Stimulated activated CD4-positive, alpha-beta T cell treated with anti-CD3 and anti-CD28 coated beads, Interleukin-4, amount 100 ng/mL, for 48 hours (primary cell): ENCODE results near the gene MVD.

ENCODE experiments used
- DNase-seq, 2 donors: peaks; one replicate each; pipeline ENCODE4 v3.0.0-alpha.2; 2020; ENCODE audit warnings: low read depth in 2 of 2

Gene MVD

DNA sequence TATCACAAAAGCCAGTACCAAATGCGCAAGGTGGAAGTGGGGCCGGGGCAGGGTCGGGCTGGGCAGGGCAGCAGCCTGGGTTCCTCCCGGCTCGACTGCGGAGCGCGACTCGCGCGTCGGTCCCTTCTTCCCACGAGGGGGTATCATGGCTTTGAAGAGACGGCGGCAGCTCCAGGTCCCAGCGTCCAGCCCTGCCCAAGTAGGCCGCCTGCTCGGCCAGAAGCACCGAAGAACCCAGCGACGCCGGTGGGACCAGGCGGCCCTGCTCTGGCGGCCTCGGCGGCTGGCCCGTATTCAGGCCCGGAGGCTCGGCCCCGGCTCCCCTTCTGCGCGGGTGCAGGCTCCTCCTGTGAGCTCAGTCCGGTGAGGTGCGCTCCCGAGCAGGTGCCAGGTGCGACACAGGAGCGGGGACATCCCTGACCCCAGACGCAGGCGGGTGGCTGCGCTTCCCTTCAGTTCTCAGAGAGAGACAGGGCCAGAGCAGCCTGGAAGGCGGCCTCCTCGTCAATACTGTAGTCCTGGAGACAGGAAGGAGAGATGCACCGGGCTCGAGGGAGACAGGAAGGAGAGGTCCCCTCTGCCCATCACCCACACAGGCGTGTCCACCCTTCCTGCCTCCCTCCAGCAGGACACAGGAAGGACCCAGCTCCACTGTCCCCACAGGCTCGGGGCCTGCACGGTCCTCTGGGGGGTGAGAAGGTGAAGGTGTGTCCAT lies 34.4 kb upstream of the MVD start:
- no peak for DNase-seq

DNA sequence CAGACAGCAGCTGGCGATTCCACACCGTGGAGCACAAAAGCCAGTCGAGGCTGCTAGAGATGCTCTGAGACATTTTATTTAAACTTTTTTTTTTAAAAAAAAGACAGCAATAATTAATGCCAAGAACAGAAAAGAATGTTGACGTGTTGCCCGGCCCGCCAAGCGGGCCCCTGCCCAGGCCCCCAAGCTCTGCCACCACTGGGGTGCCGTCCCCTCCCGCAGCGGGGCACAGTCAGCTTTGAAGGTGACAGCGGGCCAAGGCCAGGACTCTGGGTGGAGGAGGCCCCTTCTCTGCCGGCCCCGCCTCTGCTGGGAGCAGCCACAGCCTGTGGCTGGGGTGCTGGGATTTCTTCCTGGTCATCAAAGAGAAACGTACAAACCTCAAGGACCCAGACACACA lies 33.5 kb upstream of the MVD start:
- DNase-seq, result no peak

DNA sequence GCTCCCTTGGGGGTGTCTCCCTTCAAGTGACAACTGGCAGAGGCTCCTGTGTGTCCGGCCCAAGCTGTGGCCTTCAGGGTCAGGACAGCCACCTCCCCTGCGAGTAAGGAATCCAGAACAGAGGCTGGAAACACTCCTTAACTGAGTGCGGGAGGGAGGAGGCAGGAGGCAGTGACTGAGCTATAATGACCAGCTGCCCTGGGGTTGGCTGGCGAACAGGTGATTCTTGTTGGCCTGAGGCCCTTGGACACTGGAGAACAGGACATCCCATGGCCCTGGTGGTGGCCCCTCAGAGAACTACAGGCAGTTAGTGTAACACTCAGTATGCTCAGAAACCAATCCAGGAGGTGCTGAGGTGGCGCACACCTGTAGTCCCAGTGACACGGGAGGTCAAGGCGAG lies 32.9 kb upstream of the MVD start:
- DNase-seq, result no peak

- no peak for DNase-seq
These were observed 32.3 kb upstream of the MVD start for GRCh38 chr16:88695218-88695617.

DNA sequence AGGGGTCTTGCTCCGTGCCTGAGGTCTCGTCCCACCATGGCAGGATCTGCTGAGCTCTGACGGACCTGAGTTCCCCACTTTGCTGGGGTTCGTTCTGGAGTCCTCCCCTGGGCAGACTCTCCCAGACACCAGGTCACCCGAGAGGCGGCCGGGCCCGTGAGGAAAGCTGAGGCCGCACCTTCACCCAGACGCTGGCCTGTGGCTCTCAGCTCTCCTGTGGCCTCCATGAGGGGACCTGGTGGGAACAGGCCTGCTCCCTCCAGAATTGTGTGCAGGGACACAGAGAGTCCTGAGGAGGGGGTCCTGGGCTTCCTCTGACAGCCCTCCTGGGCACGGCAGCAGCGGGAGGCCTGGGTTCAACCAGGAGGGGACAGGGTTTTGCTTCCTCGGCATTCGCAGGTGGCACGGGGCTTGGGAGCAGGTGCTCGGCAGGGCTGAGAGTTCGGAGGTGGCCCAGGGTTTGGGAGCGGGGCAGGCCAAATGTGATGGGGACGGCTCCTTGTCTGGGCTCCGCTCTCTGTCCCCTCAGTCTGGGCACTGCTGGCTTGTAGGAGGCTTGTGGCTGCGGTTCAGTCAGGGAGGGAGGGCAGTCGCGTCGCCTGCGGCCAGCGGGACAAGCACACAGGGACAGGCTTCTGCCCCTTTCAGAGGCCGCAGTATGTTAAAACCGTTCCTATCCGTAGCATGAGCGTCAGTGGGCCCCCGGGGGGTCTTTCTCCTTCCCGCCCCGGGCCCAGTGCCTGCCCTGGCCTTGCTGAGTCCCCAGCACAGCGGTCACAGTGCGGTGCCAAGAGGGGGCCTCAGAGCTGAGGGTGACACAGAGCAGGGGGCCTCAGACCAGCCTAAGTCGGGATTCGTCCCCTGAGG lies 31.6 kb upstream of the MVD start:
- no peak for DNase-seq

DNA sequence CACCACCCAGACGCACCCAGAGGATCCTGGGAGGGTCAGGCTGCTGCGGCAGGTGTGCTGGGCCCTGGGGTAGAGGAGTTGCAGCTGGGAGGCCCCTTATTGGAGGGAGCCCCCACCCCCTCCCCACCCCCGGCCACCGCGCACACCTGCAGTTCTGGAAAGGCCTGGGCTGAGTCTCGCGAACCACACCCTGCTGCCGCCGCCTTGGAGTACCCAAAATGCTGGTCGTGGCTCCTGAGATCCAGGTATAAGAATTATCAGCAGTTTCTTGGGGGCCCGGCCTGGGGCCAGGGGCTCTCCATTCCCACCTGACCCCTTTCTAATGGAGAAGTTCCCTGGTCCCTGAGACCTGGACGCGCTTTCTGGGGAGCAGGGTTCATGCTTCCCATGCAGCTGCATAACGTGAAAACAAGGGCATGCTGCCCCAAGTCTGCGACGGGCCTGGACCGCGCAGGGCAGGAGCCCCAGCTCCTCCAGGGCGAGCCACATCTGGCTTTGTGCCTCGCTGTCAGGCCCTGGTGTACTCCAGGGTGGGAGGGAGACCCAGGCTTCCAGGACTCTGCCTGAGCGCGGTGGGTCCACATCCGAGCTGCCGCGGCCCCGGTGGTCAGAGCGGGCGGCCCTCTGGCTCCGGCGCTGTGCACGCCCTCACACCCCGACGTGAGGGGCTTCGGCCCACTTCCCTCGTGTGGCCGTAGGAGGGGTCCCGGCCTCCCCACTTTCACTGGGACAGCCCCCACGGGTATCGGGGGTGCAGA lies 30.7 kb upstream of the MVD start:
- DNase-seq, result no peak

DNA sequence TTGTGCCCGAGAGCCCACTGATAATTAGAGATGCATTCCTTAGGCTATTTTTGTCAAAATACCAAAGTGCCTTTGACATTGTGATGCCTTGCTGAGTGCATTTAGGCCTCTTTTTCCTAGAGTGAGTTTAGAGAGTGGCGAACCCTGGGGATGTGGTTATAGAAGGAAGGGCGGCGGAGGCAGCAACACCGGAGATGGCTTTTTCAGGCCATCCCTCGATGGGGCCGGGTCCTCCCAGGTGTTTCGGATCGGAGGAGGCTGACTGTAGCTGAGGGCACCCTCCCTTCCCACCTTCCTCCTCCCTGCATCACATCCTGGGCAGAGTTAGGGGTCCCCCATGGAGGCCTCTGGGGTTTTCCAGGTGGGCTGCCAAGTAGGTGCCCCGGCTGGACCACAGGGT lies 30.0 kb upstream of the MVD start:
- DNase-seq, result no peak

GRCh38 chr16:88691924-88692560 lies 29.2 kb upstream of the MVD start:
- no peak for DNase-seq

GRCh38 chr16:88691129-88691813 lies 28.4 kb upstream of the MVD start:
- no peak for DNase-seq

GRCh38 chr16:88690341-88691128 lies 27.6 kb upstream of the MVD start:
- no peak for DNase-seq

DNA sequence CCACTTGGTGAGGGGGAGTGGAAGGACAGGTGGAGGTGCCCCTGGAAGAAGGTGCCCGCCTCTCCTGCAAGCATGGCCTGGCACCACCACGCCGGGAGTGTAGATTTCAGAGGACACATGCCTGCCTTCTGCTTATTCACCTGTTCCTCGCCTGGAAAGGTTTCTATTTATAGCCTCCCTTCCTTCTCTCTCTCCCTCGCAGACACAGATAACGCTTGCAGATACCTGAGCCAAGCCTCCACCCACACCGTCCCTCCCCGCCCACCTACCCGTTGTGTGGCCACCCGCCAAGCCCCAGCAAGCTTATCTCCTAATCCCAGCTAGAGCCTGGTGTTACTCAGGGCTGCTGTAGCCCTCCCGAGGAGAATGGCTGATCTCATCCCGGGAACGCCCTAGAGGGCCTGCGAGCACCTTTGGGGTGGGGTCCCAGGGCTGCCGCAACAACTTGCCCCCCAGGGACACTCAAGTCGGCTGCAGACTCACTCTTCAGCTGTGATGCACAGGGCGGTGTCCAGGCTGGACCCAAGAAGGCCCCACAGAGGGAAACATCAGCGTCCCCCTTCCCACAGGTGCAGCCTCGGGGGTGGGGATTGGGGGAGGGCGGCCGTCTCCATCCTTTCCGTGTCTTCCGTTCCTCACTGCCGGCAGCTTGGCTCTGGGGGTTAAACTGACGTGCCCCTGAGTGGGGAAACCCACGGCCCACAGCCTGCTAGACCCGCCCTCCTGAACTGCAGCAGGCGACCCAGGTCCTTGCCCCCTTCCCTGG lies 25.3 kb upstream of the MVD start:
- DNase-seq, result no peak

GRCh38 chr16:88687676-88688012 lies 24.8 kb upstream of the MVD start:
- no peak for DNase-seq

DNA sequence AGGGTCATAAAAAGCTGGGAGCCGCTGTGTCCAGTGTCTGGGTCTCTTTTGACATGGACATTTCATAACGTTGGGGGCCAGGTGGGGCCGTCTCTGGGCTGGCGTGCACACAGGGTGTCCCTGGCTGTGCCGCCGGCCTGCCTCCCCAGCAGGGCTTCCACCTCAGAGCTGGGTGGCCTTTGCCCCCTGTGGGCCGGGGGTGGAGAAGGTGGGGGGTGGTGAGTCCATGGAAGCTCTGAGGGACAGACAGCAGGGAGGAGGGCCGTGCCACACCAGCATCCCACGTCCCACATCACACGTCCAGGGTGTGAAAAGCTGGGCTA lies 24.3 kb upstream of the MVD start:
- DNase-seq, result no peak

GRCh38 chr16:88686439-88687253 lies 23.8 kb upstream of the MVD start, which contains the start of gene SNAI3:
Gene SNAI3, minus strand, starts transcription at chr16:88686507. Its CDS starts 101 bp downstream, at chr16:88686406.
- peak; percentile 82 to 87 for DNase-seq

GRCh38 chr16:88686062-88686438 lies 23.2 kb upstream of the MVD start:
- DNase-seq, result no peak

GRCh38 chr16:88685156-88686061 lies 22.5 kb upstream of the MVD start:
- peak in 1 of 2 donors; percentile 66 for DNase-seq

- no peak for DNase-seq
These were observed 21.8 kb upstream of the MVD start for GRCh38 chr16:88684569-88685155.
